Activated T-cell treated with anti-CD3 and anti-CD28 coated beads, Interleukin-2, amount 50 U/mL, for 4 hours (primary cell): ENCODE results near the gene SEMA3E. TPM values are rescaled to one million over a fixed set of nuclear protein-coding genes. Genes with fewer than 3 reads are reported as not detected.

ENCODE experiments used
- ATAC-seq, 2 donors: fragments of 200-7000 bp; cut with Tn5 transposase; one replicate each; pipeline ENCODE4 v1.10.0; 2021
- DNase-seq: peaks from one replicate; pipeline ENCODE4 v3.0.0-alpha.2; 2020
- H3K27me3 Mint-ChIP-seq: one replicate; pipeline ENCODE4 v1.8.0; 2021; ENCODE audit warnings: low read depth, mixed read lengths
- H3K36me3 Mint-ChIP-seq: one replicate; pipeline ENCODE4 v1.8.0; 2022; ENCODE audit warnings: mixed read lengths; ENCODE audit not compliant: insufficient read depth
- H3K4me1 Mint-ChIP-seq: one replicate; pipeline ENCODE4 v1.8.0; 2021; ENCODE audit warnings: low read depth, mixed read lengths
- H3K4me3 Mint-ChIP-seq: one replicate; pipeline ENCODE4 v1.8.0; 2021; ENCODE audit warnings: mild to moderate bottlenecking, moderate library complexity, mixed read lengths
- H3K9me3 Mint-ChIP-seq: one replicate; pipeline ENCODE4 v1.8.0; 2021; ENCODE audit warnings: mixed read lengths
- total RNA-seq, 3 donors: library from RNA; stranded (reverse); gene quantifications; one replicate each; pipeline ENCODE4 v1.2.1, GENCODE V29; 2021

The SEMA3E gene
- total RNA-seq, 3 donors from 2014 or later = not detected

DNA sequence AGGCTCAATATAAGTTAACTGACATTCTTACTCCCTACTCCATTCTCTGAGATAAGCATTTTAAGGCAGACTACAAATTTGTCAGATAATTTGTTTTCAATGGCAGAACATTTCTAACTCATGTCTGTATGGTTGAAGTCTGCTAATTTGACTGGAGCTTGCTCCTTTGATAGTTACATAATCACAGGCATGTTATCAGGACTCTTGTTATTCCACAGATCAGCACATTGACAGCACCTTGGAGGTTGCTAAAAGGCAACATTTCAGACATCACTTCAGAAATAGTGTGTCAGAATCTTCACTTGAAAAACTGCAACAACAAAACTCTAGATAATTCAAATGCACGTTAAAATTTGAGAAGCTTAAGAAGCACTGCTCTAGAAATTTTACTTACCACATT is 327.9 kb downstream of the SEMA3E start:
- no peaks in the 10 kb centered on the region for H3K36me3 Mint-ChIP-seq
- no peaks in the 10 kb centered on the region for H3K4me1 Mint-ChIP-seq
- no peak for ATAC-seq
- no peak overlapping the region for H3K4me3 Mint-ChIP-seq
- H3K27me3 Mint-ChIP-seq = no peaks in the 10 kb centered on the region
- DNase-seq = no peak
- H3K9me3 Mint-ChIP-seq = peaks cover 4% of the 10 kb centered on the region

DNA sequence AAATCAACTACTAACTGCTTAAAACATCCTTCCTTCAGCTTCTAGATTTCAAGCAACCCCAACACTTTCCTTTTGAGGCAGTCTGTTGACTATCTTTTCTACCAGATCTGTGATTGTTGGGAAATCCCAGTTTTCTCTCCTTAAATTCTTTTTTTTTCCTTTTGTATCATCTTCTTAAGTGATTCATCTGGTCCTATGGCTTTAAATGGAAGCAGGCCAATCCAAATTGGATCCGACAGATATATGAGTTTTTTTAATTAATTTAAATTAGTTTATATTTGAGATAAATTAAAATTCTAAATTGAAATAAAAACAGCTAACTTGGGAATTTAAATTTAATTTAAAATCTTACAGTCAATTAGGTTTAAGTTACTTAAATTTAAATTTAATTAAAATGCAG is 335.0 kb downstream of the SEMA3E start:
- no peaks in the 10 kb centered on the region for H3K36me3 Mint-ChIP-seq
- H3K4me1 Mint-ChIP-seq = no peaks in the 10 kb centered on the region
- no peaks in the 10 kb centered on the region for H3K27me3 Mint-ChIP-seq
- ATAC-seq (no peak), DNase-seq (no peak)
- H3K4me3 Mint-ChIP-seq = no peak overlapping the region
- H3K9me3 Mint-ChIP-seq = peaks cover 1% of the 10 kb centered on the region
